ENCODE results near the gene ZNF169.
"Not testable (repeated sequence)": the region's sequence is repeated elsewhere in the genome, so short reads cannot be mapped to it uniquely, and the experiment has no call there.

Gene ZNF169

DNA sequence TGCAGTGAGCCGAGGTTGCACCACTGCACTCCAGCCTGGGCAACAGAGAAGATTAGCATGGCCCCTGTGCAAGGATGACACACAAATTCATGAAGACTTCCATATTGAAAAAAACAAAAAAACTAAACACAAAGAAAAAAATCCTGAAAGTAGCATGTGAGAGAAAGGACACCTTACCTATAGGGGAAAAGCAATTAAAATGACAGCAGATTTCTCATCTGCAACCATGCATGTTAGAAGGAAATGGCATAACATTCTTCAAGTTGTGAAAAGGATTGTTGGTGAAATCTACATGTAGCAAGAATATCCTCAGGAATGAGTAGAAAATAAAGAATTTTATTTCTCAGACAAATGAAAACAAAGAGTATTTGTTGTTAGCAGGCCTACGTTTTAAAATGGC, 13.4 kb upstream of the ZNF169 start:
- Histone ChIP-seq H3K27me3 (ENCODE audit: control insufficient read depth, insufficient read depth, low read length) (no peaks in the 10 kb centered on the region), H3K4me3 (ENCODE audit: low read length) (no peak overlapping the region), H3K9me3 (ENCODE audit: control insufficient read depth, insufficient read depth, low read length) (no peaks in the 10 kb centered on the region), H3K36me3 (ENCODE audit: control insufficient read depth, insufficient read depth, low read length) (no peaks in the 10 kb centered on the region), H3K27ac (ENCODE audit: low read length) (no peak overlapping the region), H3K4me1 (ENCODE audit: control insufficient read depth, insufficient read depth, low read length) (no peaks in the 10 kb centered on the region)
- WGBS (ENCODE audit: insufficient coverage, insufficient read length): no CpG with 5 or more reads among the region's 2 CpGs
- no peak for DNase-seq (ENCODE audit: low read depth, low spot score)

DNA sequence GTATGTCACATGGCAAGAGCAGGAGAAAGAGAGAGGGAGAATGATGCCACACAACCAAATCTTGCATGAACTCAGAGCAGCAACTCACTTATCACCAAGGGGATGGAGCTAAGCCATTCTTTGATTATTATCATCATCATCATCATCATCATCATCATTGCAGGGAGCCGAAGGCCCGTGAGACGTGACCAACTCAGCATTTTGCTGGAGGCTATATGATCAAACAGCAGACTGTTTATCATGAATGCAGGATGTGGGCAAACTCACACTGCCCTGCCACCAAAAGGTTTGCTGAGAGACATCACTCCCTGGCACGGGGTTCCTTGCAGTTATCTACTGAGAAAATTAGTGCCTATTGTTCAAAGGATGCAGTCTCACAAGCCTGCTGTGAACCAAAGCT, 8.6 kb upstream of the ZNF169 start:
- Histone ChIP-seq H3K36me3 (ENCODE audit: control insufficient read depth, insufficient read depth, low read length) (no peaks in the 10 kb centered on the region), H3K4me3 (ENCODE audit: low read length) (no peak overlapping the region), H3K27me3 (ENCODE audit: control insufficient read depth, insufficient read depth, low read length) (no peaks in the 10 kb centered on the region), H3K9me3 (ENCODE audit: control insufficient read depth, insufficient read depth, low read length) (no peaks in the 10 kb centered on the region), H3K27ac (ENCODE audit: low read length) (no peak overlapping the region), H3K4me1 (ENCODE audit: control insufficient read depth, insufficient read depth, low read length) (no peaks in the 10 kb centered on the region)
- DNase-seq (ENCODE audit: low read depth, low spot score): no peak
- no CpG with 5 or more reads among the region's 4 CpGs for WGBS (ENCODE audit: insufficient coverage, insufficient read length)

DNA sequence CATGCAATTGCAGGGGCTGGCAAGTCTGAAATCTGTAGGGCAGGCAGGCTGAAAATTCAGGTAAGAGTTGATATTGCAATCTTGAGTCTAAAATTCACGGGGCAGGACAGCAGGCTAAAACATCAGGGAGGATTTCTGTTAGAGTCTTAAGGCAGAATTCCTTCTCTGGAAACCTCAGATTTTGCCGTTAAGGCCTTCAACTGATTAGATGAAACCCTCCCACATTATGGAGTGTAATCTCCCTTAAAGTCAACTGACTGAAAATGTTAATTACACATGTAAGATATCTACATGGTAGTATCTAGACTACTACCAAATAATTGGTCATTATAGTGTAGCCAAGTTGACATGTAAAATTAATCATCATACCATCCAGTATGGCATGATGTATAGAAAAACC, 3.1 kb upstream of the ZNF169 start:
- Histone ChIP-seq H3K27ac (ENCODE audit: low read length) (no peak overlapping the region), H3K9me3 (ENCODE audit: control insufficient read depth, insufficient read depth, low read length) (no peaks in the 10 kb centered on the region), H3K4me3 (ENCODE audit: low read length) (no peak overlapping the region), H3K36me3 (ENCODE audit: control insufficient read depth, insufficient read depth, low read length) (no peaks in the 10 kb centered on the region), H3K4me1 (ENCODE audit: control insufficient read depth, insufficient read depth, low read length) (0 out of 2 replicates have a peak, but pooled peaks cover 2% of the 10 kb centered on the region), H3K27me3 (ENCODE audit: control insufficient read depth, insufficient read depth, low read length) (no peaks in the 10 kb centered on the region)
- no peak for DNase-seq (ENCODE audit: low read depth, low spot score)
- WGBS (ENCODE audit: insufficient coverage, insufficient read length): no CpG with 5 or more reads among the region's 2 CpGs

GRCh38 chr9:94265626-94266402, 6.7 kb downstream of the ZNF169 start:
- not testable (repeated sequence) for DNase-seq (ENCODE audit: low read depth, low spot score); H3K4me1 ChIP-seq (ENCODE audit: control insufficient read depth, insufficient read depth, low read length); H3K36me3 ChIP-seq (ENCODE audit: control insufficient read depth, insufficient read depth, low read length); H3K27me3 ChIP-seq (ENCODE audit: control insufficient read depth, insufficient read depth, low read length); H3K27ac ChIP-seq (ENCODE audit: low read length); H3K9me3 ChIP-seq (ENCODE audit: control insufficient read depth, insufficient read depth, low read length); H3K4me3 ChIP-seq (ENCODE audit: low read length)
- no CpG with 5 or more reads among the region's 3 CpGs for WGBS (ENCODE audit: insufficient coverage, insufficient read length)

- H3K4me3 ChIP-seq (ENCODE audit: low read length): no peak overlapping the region
- no peaks in the 10 kb centered on the region for H3K27me3 ChIP-seq (ENCODE audit: control insufficient read depth, insufficient read depth, low read length)
- H3K27ac ChIP-seq (ENCODE audit: low read length): no peak overlapping the region
- no peak for DNase-seq (ENCODE audit: low read depth, low spot score)
- WGBS (ENCODE audit: insufficient coverage, insufficient read length): no CpG with 5 or more reads among the region's 8 CpGs
- peaks cover 2% of the 10 kb centered on the region; the same call in 1 of the 2 replicates for H3K9me3 ChIP-seq (ENCODE audit: control insufficient read depth, insufficient read depth, low read length)
- H3K4me1 ChIP-seq (ENCODE audit: control insufficient read depth, insufficient read depth, low read length): no peaks in the 10 kb centered on the region
- H3K36me3 ChIP-seq (ENCODE audit: control insufficient read depth, insufficient read depth, low read length): no peaks in the 10 kb centered on the region
Observed at GRCh38 chr9:94269264-94269663, 10.2 kb downstream of the ZNF169 start.

DNA sequence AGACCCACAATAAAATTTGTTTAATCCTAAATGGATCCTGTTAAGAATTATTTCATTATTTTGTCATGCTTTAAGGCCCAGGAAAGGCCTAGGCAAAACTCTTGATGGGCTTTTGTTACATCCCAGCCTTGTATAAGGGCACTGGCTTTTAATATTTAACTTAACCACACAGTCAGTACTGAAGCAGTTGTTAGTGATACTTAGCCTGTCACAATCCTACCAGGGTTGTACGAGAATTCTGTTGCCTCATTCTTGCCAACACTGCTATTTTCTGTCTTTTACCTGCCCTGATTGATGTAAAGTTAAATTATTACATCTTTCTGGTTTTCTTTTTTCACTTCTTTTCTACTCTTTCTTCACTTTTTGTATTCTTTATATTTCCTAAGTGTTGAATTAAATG, 10.9 kb downstream of the ZNF169 start:
- peaks cover 2% of the 10 kb centered on the region; the same call in 1 of the 2 replicates for H3K9me3 ChIP-seq (ENCODE audit: control insufficient read depth, insufficient read depth, low read length)
- WGBS (ENCODE audit: insufficient coverage, insufficient read length): no CpG with 5 or more reads among the region's 1 CpG
- DNase-seq (ENCODE audit: low read depth, low spot score): no peak
- H3K27ac ChIP-seq (ENCODE audit: low read length): no peak overlapping the region
- no peaks in the 10 kb centered on the region for H3K27me3 ChIP-seq (ENCODE audit: control insufficient read depth, insufficient read depth, low read length)
- H3K4me1 ChIP-seq (ENCODE audit: control insufficient read depth, insufficient read depth, low read length): no peaks in the 10 kb centered on the region
- H3K4me3 ChIP-seq (ENCODE audit: low read length): no peak overlapping the region
- H3K36me3 ChIP-seq (ENCODE audit: control insufficient read depth, insufficient read depth, low read length): no peaks in the 10 kb centered on the region

- not testable (repeated sequence) for H3K27ac ChIP-seq (ENCODE audit: low read length); H3K4me3 ChIP-seq (ENCODE audit: low read length); H3K4me1 ChIP-seq (ENCODE audit: control insufficient read depth, insufficient read depth, low read length); H3K9me3 ChIP-seq (ENCODE audit: control insufficient read depth, insufficient read depth, low read length); DNase-seq (ENCODE audit: low read depth, low spot score); H3K36me3 ChIP-seq (ENCODE audit: control insufficient read depth, insufficient read depth, low read length); H3K27me3 ChIP-seq (ENCODE audit: control insufficient read depth, insufficient read depth, low read length)
- WGBS (ENCODE audit: insufficient coverage, insufficient read length): no CpG with 5 or more reads among the region's 4 CpGs
Observed at GRCh38 chr9:94277029-94277428, 17.9 kb downstream of the ZNF169 start.

- 100% methylated on average over 2 of the region's 6 CpGs for WGBS (ENCODE audit: insufficient coverage, insufficient read length)
Observed at GRCh38 chr9:94277885-94278536, 18.9 kb downstream of the ZNF169 start.

DNA sequence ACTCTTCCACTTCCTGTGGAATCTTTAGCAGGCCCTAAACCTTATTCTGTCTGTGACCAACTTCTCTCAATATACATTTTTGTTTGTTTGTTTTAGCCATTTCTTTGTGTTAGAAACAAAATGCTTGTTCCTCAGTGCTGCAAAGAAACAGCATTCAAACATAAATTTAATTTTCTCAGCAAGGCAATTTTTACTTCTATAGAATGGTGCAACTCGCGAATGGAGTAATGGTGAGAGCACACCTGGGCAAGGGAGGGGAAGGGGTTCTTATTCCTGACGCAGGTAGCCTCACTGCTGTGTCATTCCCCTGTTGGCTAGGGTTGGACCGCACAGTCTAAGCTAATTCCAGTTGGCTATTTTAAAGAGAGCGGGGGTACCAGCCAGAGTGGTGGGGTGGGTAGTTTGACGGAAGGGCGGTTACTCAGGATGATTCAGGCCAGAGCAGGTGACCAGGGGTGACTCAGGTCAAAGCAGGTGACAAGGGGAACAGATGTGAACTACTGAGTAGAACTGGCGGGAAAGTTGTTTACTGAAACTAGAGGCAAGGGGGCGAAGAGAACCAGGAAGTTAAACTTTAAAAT, 21.4 kb downstream of the ZNF169 start:
- no peak overlapping the region for H3K4me3 ChIP-seq (ENCODE audit: low read length)
- no peaks in the 10 kb centered on the region; the same call in 1 of the 2 replicates for H3K36me3 ChIP-seq (ENCODE audit: control insufficient read depth, insufficient read depth, low read length)
- H3K27me3 ChIP-seq (ENCODE audit: control insufficient read depth, insufficient read depth, low read length): no peaks in the 10 kb centered on the region
- H3K9me3 ChIP-seq (ENCODE audit: control insufficient read depth, insufficient read depth, low read length): no peaks in the 10 kb centered on the region
- WGBS (ENCODE audit: insufficient coverage, insufficient read length): no CpG with 5 or more reads among the region's 9 CpGs
- no peak overlapping the region for H3K27ac ChIP-seq (ENCODE audit: low read length)
- no peak for DNase-seq (ENCODE audit: low read depth, low spot score)
- no peaks in the 10 kb centered on the region for H3K4me1 ChIP-seq (ENCODE audit: control insufficient read depth, insufficient read depth, low read length)

More at GRCh38 chr9:94277885-94278536, 18.9 kb downstream of the ZNF169 start:
- Histone ChIP-seq H3K4me1 (ENCODE audit: control insufficient read depth, insufficient read depth, low read length) (no peaks in the 10 kb centered on the region), H3K27me3 (ENCODE audit: control insufficient read depth, insufficient read depth, low read length) (no peaks in the 10 kb centered on the region), H3K9me3 (ENCODE audit: control insufficient read depth, insufficient read depth, low read length) (no peaks in the 10 kb centered on the region), H3K4me3 (ENCODE audit: low read length) (no peak overlapping the region), H3K27ac (ENCODE audit: low read length) (no peak overlapping the region), H3K36me3 (ENCODE audit: control insufficient read depth, insufficient read depth, low read length) (no peaks in the 10 kb centered on the region; the same call in 1 of the 2 replicates)
- no peak for DNase-seq (ENCODE audit: low read depth, low spot score)

- H3K4me1 ChIP-seq (ENCODE audit: control insufficient read depth, insufficient read depth, low read length): no peaks in the 10 kb centered on the region
- H3K36me3 ChIP-seq (ENCODE audit: control insufficient read depth, insufficient read depth, low read length): no peaks in the 10 kb centered on the region; the same call in 1 of the 2 replicates
- no peak overlapping the region for H3K4me3 ChIP-seq (ENCODE audit: low read length)
- no peak for DNase-seq (ENCODE audit: low read depth, low spot score)
- H3K9me3 ChIP-seq (ENCODE audit: control insufficient read depth, insufficient read depth, low read length): no peaks in the 10 kb centered on the region
- no peaks in the 10 kb centered on the region for H3K27me3 ChIP-seq (ENCODE audit: control insufficient read depth, insufficient read depth, low read length)
- no peak overlapping the region for H3K27ac ChIP-seq (ENCODE audit: low read length)
Observed at GRCh38 chr9:94281101-94281500, 22.0 kb downstream of the ZNF169 start.

Measured in iPS DF 6.9 (cell line).